Embryonic facial prominence (tissue), 1 donor: ENCODE measurements around the gene MPP2.
"Not testable (repeated sequence)": the region's sequence is repeated elsewhere in the genome, so short reads cannot be mapped to it uniquely, and the experiment has no call there.

Experiments used
- DNase-seq: peaks from one replicate; pipeline ENCODE4 v3.0.0-alpha.2; 2016; ENCODE audit errors: extremely low spot score

Gene MPP2

DNA sequence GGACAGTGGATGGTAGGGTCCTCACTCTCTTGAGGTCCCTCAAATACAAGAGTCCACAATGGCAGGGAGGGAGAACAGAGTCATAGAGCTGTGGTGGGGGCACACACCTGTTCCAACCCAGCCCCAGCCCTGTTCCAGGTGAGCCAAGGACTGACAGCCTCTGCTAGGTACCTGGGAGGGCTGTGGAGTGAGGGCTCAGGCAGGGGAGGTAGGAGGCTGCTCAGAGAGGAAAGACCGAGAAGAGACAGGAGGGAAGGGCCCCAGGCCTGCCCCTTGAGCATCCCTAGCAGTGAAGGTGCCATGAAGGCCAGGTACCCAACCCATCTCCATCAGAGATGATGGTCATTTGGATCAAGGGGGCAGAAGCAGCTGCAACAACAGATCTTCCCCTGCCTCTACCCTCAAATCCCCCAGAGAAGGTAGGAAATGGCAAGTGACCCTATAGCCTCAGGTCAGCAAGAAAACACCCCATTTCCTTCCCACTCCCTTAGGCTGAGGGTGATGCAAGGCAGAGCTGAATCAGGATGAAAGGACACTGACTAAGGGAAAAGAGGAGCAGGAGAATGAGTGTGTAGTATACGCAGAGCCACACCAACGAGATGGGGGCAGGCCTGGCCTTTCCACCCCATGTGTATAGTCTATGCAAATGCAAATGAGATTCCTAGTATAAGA lies 31.7 kb downstream of the MPP2 start:
- no peak for DNase-seq

DNA sequence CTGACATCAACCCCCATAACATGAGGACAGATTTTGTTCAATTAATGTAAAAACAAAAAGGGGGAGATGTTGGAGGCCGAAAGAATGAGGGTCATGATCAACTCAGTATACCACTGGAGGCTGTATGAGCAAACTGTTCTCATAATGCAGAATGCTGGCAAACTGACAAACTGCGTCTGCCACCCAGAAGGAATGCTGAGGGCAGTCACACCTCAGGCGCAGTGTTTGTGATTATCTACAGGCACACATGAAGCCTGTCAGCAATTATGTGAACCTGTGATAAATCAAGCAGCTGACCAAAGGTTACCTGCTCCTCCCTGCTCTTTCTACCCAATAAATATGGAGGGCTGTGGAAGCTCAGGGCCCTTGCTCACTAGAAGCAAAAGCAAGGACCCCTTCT lies 33.0 kb downstream of the MPP2 start:
- no peak for DNase-seq

DNA sequence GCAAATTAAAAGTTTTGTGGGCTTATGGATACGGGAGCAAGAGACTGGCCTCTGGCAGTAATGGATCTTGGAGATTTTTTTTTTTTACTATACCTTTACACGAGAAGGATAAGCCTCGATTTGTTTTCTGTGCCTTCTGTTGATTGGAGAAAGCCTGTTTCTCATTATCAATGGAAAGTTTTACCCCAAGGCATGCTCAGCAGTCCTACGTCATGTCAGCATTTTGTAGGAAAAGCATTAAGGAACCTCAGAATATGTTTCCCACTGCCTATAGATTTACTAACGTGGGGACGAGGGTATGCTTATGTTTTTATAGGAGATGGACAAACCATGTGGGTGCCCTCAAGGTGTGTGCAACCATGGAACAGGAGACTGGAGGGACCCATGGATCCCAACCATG lies 33.5 kb downstream of the MPP2 start:
- DNase-seq, result no peak

DNA sequence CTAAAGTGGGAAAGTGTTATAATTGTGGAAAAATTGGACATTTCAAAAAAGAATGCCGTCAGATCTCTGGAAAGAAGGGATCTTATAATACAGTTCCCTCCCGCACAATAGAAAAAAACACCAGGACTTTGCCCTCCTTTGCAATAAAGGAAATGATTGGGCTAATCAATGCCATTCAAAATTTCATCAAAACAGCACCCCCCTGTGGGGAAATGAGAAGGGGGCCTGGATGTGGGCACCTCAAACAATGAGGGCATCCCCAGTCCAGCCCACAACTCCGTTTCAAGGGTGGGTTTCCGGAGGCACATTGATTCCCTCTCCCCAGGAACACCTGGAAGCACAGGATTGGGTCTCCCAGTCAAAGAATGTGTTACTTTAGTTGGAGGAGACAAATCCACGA lies 34.2 kb downstream of the MPP2 start:
- no peak for DNase-seq

DNA sequence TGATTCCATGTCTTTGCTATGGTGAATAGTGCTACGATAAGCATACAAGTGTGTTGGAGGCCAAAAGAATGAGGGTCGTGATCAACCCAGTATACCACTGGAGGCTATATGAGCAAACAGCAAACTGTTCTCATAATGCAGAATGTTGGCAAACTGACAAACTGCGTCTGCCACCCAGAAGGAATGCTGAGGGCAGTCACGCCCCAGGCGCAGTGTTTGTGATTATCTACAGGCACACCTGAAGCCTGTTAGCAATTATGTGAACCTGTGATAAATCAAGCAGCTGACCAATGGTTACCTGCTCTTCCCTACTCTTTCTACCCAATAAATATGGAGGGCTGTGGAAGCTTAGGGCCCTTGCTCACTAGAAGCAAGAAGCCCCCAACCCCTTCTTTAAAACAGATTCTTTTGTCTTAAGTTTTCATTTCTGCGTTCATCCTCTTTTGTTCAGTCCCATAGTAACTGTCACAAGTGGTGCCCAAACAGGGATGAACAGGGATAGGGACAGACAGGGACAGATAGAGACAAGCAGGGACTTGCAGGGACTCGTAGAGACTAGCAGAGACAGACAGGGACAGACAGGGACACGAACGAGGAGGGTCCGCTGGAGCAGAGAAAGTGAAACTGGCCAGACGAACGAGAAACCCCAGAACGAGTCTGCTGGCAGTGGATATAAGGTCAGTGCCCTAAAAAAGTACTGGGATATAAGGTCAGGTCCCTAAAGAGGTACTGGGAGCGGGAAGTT lies 35.2 kb downstream of the MPP2 start:
- DNase-seq, result no peak

DNA sequence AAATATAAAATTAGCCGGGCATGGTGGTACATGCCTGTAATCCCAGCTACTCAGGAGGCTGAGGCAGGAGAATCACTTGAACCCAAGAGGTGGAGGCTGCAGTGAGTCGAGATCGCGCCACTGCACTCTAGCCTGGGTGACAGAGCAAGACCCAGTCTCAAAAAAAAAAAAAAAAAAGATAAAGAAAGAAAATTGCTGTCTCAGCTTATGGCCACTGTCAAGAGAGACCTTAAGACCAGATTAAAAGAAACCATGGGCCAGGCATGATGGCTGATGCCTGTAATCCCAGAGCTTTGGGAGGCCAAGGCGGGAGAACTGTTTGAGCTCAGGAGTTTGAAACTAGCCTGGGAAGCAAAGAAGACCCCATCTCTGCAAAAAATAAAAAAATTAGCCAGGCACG lies 38.3 kb downstream of the MPP2 start:
- DNase-seq, result not testable (repeated sequence)

DNA sequence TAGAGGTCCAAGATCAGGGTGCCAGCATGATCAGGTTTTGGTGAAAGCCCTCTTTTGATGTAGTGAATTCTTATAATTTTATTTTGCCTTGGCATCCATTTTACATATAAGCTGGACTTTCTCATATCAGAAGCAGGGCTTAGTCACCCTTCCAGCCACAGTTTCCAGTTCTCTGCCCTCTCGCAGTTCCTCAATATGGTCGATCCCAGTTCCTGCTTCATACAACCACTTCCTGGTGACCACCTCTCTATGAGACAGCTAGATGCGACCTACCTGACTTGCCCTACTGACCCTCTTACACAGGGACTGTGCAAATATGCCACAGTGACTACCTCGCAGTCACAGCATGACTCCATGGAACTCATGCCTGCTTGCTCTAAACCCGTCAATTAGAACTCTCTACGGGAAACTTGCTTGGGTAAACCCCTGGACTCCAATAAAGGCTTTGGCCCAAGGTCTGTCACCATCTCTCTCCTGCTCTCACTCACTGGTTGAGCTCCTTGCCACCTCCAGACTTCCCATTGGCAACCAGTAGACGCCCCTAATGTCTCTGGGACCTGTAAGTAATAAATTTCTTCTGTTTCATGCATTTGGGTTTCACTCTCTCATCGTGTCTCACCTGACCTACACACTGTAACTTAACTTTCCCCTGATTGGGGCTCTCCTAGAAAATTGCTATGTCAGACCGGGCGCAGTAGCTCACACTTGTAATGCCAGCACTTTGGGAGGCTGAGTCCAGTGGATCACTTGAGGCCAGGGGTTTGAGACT lies 38.9 kb downstream of the MPP2 start:
- DNase-seq, result no peak

DNA sequence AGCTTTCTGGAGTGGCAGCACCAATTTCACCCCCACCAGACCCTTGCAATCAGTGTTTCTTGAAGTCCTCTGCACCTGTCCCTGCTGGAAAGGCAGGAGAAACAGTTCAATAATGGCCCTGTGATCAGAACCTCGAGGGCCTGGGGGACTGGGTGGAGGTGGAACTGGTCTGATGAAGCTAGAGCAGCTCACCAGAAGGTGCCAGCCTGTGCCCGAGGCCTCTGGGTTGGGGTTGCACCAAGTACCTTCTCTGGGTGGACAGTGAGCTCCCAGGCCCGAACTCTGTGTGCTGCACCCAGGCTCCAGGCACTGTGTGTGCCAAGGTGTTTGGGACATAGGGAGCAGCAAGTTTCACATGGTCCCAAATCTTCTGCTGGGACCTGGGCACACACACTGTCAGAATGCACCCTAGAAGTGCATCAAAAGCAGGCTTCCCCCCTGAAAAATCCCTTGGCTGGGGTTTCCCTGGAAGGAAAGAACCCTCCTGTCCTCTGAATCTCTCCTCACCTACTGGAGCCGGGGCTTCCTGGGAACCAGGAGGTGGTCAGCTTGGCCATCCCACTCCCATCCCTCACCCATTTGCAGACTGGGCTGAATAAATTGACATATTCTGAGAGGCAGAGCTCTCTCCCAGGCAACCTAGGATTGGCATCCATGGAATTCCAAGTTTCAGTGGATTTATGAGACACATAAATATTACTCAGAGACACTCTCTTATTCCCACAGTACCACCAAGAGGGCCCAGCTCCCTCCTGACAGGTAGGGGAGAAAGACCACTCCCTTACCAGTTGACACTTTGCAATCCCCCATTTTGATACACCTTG lies 43.0 kb downstream of the MPP2 start:
- no peak for DNase-seq

DNA sequence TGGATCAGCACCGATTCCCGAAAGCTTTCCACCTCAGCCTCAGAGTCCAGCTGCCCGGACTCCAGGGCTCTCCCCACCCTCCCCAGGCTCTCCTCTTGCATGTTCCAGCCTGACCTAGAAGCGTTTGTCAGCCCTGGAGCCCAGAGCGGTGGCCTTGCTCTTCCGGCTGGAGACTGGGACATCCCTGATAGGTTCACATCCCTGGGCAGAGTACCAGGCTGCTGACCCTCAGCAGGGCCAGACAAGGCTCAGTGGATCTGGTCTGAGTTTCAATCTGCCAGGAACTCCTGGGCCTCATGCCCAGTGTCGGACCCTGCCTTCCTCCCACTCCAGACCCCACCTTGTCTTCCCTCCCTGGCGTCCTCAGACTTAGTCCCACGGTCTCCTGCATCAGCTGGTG lies 45.4 kb downstream of the MPP2 start:
- no peak for DNase-seq

DNA sequence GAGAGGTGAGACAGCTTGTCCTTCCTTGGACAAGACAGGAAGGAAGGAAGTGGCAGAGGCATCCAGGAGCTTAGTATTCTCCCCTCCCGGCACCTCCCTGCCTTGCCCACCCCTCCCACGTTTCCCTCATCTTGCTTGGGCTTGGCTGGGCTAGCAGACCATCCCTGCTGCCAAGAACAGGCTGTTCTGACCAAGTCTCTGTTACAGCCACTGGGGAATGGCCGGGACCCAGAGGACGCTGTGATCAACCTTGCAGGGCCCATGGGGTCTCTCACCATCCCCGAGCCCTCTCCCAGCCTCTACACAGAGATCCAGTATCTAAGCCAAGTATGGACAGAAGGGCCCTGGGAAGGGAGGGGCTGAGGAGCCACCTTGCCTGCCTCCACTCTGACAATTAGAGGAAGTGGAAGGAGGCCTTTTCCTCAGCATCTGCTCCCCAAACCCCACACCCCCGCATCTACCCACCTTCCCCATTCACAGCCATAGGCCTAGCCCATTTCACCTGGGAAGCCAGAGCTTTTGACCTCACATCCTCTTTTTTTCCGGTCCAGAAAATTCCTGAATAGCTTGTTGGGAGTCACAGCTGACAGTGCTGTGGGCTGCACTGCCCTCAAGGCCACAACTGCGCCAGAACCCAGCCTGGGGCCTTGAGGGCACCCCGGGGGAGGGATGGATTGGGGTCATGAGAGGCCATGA lies 46.3 kb downstream of the MPP2 start:
- DNase-seq, result no peak

DNA sequence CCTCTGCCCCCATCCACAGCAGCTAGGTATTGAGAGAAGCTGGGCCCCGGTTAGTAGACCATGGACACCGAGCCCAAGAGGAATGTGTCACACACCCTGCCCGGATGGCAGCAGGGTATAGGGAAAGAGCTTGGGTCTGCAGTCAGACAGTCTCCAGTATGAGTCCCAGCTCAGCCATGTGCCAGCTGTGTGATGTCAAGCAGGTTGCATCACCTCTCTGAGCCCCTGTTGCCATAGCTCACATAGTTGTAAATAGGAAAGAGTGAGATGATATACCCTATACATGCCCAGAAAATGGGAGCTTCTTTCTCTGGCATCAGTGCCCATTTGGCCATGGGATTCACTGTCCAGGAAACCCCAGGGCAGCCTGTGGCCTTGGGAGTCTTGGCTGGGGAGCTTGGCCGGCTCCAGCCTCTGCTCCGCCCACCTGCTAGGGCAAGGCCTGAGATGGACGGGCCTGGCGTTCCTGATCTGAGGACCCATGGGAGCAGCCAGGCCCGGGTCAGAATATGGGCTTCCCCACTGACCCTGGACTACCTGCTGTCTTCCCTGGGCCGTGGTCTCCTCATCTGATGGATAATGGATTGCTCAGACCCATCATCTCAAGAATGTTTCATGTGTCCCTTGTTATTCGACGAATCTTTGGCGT lies 47.1 kb downstream of the MPP2 start:
- no peak for DNase-seq

DNA sequence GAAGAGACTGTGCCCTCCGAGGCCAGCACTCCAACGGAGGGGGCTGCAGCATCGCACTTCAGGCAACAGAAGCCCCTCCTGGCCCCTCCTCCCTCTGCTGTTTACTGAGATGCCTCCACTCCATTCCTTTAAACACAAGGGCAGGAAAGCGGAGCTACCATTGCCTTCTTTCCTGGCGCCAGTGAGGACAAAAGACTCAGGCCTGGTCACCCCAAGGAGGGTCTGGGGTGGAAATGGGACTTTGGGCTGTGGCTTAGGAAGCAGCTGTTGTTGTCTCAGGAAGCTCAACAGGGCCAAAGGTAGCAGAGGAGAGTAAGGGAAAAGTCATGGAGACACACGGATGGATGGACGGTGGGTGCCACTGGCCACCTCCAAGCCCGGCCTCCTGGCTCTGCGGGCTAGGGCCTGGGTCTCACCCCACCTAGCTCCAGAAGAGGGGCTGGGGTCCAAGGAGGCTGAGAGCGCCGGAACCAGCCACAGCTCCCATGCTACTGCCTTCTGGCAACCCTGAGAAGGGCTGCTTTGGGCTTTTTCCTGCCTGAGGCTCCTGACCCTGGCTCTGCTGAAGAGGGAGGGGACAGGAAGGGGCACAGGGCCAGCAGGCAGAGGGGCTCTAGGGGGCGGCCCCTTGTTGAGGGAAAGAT lies 49.3 kb downstream of the MPP2 start:
- no peak for DNase-seq

DNA sequence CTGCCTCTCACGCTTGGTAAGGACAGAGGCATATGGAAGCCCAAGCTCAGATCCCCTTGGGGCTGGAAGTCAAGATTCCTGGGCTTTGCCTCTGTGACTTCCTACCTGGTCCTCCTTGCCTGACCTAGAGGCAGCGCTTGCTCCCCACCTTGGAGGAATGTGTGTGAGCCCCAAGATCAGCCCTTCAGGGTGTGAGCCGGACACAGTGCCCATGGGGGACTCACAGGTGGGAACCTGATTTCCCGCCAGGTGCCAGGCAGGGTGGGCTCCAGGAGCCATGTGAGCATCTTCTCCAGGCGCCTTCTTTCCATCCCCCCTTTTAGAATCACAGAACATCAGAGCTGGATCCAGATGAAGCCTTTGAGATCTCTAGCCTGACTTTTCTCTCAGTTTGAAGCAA lies 50.2 kb downstream of the MPP2 start:
- no peak for DNase-seq

DNA sequence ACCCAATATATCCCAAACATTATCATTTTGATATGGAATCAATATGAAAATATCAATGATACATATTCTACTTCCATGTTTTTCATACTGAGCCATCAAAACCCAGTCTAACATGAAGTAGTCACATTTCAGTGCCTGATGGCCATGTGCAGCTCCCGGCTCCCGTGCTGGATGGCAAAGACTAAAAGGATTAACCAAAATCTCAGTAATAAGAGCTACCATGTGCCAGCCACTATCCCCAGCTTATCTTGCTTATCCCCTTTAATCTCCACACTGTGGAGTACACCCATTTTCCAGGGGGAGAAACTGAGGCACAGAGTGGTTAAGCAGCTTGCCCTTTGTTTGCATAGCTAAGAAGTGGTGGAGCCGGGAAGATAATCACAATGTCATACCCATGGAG lies 51.2 kb downstream of the MPP2 start:
- DNase-seq, result no peak

DNA sequence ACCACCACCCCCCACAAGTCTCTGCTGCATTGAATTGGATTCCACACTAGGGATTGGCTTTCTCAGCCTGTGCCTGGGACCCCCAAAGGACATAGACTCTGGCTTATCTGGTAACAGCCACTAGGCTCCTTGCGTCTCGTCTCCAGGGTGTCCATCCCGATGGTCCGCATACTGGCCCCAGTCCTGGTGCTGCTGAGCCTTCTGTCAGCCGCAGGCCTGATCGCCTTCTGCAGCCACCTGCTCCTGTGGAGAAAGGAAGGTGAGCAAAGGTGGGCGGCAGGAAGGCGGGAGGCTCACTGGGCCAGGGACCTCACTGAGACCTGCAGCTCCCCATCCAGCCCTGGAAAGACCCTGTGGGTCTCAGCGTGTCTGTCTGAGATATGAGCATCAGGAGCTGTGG lies 52.3 kb downstream of the MPP2 start:
- no peak for DNase-seq

DNA sequence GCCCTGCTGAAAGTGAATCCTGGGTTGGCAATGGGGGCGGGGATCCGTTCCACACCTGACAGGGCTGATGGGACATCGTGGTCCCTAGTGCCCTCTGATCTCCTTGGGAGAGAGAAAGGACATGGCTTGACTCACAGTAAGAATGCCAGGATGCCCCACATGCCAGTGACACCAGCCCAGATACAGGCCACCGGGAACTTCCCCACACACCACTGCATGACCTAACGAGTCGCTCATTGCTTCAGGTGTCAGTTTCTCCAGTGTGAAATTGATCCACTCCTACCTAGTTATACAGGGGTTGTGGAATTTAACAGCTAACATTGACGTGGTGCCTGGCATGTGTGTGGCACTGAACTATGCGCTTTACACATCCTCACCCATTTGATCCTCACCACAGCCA lies 52.8 kb downstream of the MPP2 start:
- DNase-seq, result no peak

DNA sequence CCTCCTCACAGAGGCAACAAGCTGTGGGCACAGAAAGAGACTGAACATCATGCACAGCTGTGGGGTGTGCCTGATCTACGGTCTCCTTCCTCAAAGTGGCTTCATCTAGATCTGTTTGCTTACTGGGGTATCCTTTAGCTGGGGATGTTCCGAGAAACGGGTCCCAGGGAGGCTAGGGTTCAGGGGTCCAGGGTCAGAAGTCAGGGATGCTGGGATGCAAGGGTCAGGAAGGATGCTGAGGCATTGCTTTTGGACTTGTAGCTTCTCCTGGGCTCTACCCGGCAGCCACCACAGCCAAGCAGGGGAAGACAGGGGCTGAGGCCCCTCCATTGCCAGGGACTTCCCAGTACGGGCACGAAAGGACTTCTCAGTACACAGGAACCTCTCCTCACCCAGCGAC lies 53.8 kb downstream of the MPP2 start:
- no peak for DNase-seq

DNA sequence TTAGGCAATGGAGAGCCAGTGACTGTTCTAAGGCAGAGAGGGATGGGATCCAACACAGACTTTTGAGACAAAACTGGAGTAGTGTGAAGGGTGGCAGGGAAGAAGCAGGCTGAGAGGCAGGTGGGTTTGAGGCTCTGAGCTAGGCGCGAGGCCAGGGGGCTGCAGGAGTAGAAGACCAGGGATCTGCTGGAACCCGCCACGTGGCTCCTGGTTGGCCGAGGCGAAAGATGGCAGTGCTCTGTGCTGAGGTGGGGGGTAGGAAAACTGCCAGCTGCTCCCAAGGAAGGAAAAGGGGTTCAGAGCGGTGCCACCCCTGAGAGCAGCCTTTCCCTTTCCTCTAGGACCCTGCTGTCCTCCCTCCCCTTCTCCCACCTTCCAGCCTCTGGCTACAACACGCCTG lies 54.8 kb downstream of the MPP2 start:
- DNase-seq, result no peak

DNA sequence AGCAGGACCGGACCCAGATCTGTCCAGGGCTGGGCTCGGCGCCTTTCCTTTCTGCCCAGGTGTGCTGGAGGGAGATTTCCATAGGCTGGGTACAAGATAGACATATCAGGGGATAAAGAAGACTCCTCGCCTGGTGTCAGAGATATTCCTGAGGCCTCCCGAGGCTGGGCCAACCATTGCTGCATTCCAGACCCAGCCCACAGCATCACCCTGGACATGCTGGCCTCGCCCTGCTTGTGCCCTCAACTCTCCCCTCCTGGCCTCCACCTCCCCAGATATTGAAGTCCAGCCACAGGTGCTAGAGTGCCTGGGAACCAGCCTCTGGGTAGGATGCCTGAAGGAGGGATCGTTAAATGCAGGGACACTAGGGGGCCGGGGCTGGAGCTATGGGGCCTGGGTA lies 58.2 kb downstream of the MPP2 start:
- DNase-seq, result no peak

DNA sequence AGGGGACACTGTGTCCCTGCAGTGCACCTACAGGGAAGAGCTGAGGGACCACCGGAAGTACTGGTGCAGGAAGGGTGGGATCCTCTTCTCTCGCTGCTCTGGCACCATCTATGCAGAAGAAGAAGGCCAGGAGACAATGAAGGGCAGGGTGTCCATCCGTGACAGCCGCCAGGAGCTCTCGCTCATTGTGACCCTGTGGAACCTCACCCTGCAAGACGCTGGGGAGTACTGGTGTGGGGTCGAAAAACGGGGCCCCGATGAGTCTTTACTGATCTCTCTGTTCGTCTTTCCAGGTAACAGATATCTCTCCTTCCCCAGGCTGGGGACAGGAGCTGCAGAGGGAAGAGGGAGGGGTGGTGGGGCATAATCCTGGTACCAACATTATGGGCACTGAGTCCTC lies 58.7 kb downstream of the MPP2 start:
- DNase-seq, result no peak
